Measurements from ENCODE around the gene NSD2.
A peak's percentile ranks its signal among the peaks of the same experiment; 100 is the strongest.

The NSD2 gene

GRCh38 chr4:1958276-1959103, 87.3 kb downstream of the NSD2 start:
- intact Hi-C loops (cut with DNase I), result no loop called here
- peak in 1 of 42 donors; percentile 33 for DNase-seq

- intact Hi-C loops (cut with DNase I), result no loop called here
- peak in 2 of 42 donors; percentile 25 to 34 for DNase-seq
Measured at GRCh38 chr4:1959104-1959384, 87.9 kb downstream of the NSD2 start.

GRCh38 chr4:1960170-1960825, 89.1 kb downstream of the NSD2 start:
- DNase-seq, result peak in 30 of 42 donors; percentile 23 to 80 (median 54)
- intact Hi-C loops (cut with DNase I), result no loop called here

GRCh38 chr4:1961038-1961437, 89.8 kb downstream of the NSD2 start:
- DNase-seq, result peak in 1 of 42 donors; percentile 39
- intact Hi-C loops (cut with DNase I), result no loop called here

- intact Hi-C loops (cut with DNase I), result no loop called here
- DNase-seq, result peak in 1 of 42 donors; percentile 31
Measured at GRCh38 chr4:1961563-1961962, 90.4 kb downstream of the NSD2 start.

- intact Hi-C loops (cut with DNase I), result no loop called here
- DNase-seq, result no peak
Measured at GRCh38 chr4:1962980-1963379, 91.8 kb downstream of the NSD2 start.

GRCh38 chr4:1964443-1964842, 93.2 kb downstream of the NSD2 start:
- no peak for DNase-seq
- intact Hi-C loops (cut with DNase I), result no loop called here

- intact Hi-C loops (cut with DNase I), result no loop called here
- no peak for DNase-seq
Measured at GRCh38 chr4:1964971-1965370, 93.8 kb downstream of the NSD2 start.

GRCh38 chr4:1967512-1968149, 96.4 kb downstream of the NSD2 start:
- intact Hi-C loops (cut with DNase I), result no loop called here
- no peak for DNase-seq

- DNase-seq, result no peak
- intact Hi-C loops (cut with DNase I), result no loop called here
Measured at GRCh38 chr4:1968686-1969295, 97.6 kb downstream of the NSD2 start.

GRCh38 chr4:1969928-1970723, 98.9 kb downstream of the NSD2 start:
- DNase-seq, result peak in 1 of 42 donors; percentile 33

GRCh38 chr4:1970926-1971325, 99.7 kb downstream of the NSD2 start:
- intact Hi-C loops (cut with DNase I), result no loop called here
- no peak for DNase-seq

More at GRCh38 chr4:1969928-1970723, 98.9 kb downstream of the NSD2 start:
- intact Hi-C loops (cut with DNase I), result no loop called here

- no peak for DNase-seq
- intact Hi-C loops (cut with DNase I), result no loop called here
Measured at GRCh38 chr4:1971456-1972200, 100.4 kb downstream of the NSD2 start.

- intact Hi-C loops (cut with DNase I), result no loop called here
- DNase-seq, result no peak
Measured at GRCh38 chr4:1972414-1972813, 101.2 kb downstream of the NSD2 start.

GRCh38 chr4:1973218-1973617, 102.0 kb downstream of the NSD2 start:
- intact Hi-C loops (cut with DNase I), result no loop called here
- peak in 1 of 42 donors; percentile 14 for DNase-seq

- intact Hi-C loops (cut with DNase I), result no loop called here
- peak in 2 of 42 donors; percentile 1 to 31 for DNase-seq
Measured at GRCh38 chr4:1973661-1974060, 102.5 kb downstream of the NSD2 start.

- intact Hi-C loops (cut with DNase I), result no loop called here
- peak in 5 of 42 donors; percentile 1 to 27 (median 11) for DNase-seq
Measured at GRCh38 chr4:1974840-1975239, 103.6 kb downstream of the NSD2 start.

GRCh38 chr4:1975391-1975801, 104.2 kb downstream of the NSD2 start:
- intact Hi-C loops (cut with DNase I), result no loop called here
- peak in 8 of 42 donors; percentile 4 to 24 (median 11) for DNase-seq
